Measurements from ENCODE around the gene ETS1.

ETS1 gene

DNA sequence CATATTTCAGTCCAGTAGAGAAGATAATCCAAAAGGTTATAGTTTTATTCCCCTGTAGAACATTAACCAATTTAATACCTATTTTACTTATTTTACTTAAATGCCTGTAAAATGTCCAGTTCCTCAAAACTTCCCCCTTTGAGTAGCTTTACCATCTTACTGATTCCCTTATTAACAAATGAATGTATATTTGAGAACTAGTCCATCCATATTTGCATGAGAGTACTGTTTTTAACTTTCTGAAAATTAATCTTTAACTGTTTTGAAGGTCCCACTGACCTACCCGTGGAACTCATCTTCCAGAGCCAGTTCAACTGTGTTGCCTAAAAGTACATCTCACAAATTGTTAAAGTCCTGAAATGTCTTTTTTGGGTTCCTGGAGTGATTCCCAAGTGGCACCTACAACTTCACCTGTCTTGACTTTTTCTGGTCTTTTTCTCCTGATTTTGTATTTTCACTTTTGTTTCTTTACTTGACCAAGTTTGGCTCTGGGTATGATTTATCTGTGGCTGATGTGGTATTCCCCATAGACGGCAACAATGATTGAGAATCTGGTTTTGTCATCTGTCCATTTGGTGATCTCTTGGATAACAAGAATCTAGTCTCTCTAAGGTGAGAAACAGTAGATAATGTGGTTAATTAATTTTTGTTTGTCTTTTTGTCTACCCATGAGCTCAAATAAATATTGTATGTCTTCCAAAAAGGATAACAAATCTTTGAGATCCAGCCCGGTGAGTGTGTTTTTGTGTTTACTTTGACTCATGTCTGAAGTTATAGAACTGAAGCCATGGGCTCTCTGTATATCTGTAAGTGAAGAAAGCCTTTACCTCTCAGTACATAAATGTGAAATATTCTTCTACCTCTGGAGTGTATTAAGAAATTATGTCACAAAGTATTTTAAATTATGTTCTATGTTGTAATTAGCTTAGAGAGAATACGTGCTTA is 174.2 kb downstream of the ETS1 start:
- TF ChIP-seq TAF1 (IDR thresholded peaks at IDR 0.05; ENCODE audit: low read depth) (no peak), RAD21 (IDR thresholded peaks at IDR 0.05; ENCODE audit: low read depth) (no peak), YY1 (IDR thresholded peaks at IDR 0.05; ENCODE audit: low read depth) (no peak), EGR1 (IDR thresholded peaks at IDR 0.05) (no peak), CEBPB (IDR thresholded peaks at IDR 0.05) (no peak), EP300 (IDR thresholded peaks at IDR 0.05; ENCODE audit: borderline replicate concordance) (no peak), TEAD4 (IDR thresholded peaks at IDR 0.05) (no peak), CREB1 (IDR thresholded peaks at IDR 0.05; ENCODE audit: low read depth) (no peak), NFIC (IDR thresholded peaks at IDR 0.05) (no peak), FOXM1 (IDR thresholded peaks at IDR 0.05; ENCODE audit: borderline replicate concordance, low read depth) (no peak), TCF12 (IDR thresholded peaks at IDR 0.05; ENCODE audit: low read depth) (no peak)
- TF ChIP-seq, protein P1, sequence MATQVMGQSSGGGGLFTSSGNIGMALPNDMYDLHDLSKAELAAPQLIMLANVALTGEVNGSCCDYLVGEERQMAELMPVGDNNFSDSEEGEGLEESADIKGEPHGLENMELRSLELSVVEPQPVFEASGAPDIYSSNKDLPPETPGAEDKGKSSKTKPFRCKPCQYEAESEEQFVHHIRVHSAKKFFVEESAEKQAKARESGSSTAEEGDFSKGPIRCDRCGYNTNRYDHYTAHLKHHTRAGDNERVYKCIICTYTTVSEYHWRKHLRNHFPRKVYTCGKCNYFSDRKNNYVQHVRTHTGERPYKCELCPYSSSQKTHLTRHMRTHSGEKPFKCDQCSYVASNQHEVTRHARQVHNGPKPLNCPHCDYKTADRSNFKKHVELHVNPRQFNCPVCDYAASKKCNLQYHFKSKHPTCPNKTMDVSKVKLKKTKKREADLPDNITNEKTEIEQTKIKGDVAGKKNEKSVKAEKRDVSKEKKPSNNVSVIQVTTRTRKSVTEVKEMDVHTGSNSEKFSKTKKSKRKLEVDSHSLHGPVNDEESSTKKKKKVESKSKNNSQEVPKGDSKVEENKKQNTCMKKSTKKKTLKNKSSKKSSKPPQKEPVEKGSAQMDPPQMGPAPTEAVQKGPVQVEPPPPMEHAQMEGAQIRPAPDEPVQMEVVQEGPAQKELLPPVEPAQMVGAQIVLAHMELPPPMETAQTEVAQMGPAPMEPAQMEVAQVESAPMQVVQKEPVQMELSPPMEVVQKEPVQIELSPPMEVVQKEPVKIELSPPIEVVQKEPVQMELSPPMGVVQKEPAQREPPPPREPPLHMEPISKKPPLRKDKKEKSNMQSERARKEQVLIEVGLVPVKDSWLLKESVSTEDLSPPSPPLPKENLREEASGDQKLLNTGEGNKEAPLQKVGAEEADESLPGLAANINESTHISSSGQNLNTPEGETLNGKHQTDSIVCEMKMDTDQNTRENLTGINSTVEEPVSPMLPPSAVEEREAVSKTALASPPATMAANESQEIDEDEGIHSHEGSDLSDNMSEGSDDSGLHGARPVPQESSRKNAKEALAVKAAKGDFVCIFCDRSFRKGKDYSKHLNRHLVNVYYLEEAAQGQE (IDR thresholded peaks at IDR 0.05; ENCODE audit: low read depth) = no peak
- TF ChIP-seq, protein P2, sequence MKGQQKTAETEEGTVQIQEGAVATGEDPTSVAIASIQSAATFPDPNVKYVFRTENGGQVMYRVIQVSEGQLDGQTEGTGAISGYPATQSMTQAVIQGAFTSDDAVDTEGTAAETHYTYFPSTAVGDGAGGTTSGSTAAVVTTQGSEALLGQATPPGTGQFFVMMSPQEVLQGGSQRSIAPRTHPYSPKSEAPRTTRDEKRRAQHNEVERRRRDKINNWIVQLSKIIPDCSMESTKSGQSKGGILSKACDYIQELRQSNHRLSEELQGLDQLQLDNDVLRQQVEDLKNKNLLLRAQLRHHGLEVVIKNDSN (IDR thresholded peaks at IDR 0.05) = no peak
- TF ChIP-seq, protein P3, sequence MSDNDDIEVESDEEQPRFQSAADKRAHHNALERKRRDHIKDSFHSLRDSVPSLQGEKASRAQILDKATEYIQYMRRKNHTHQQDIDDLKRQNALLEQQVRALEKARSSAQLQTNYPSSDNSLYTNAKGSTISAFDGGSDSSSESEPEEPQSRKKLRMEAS (IDR thresholded peaks at IDR 0.05) = no peak

DNA sequence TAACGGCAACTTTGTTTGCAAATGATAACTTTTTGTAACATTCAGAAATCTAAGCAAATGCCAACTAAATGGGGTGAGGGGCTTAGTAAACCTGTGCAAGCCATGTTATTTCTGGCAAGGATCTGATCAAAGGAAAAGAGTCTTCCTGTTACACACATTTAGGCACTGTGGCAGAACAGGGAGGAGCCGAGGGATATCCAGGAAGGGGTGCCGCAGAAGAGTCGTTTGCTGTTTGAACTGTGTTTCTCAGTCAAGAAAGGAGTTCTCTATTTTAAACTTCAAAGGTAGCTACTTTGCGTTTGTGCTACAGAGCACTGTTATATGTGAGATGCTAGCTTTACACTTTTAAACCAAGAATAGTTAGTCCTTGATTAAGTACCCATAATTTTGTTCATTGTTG is 175.5 kb downstream of the ETS1 start:
- no peak for TF ChIP-seq EGR1 (IDR thresholded peaks at IDR 0.05)
- TF ChIP-seq ZBTB7A (IDR thresholded peaks at IDR 0.05; ENCODE audit: low read depth) = no peak
- no peak for TF ChIP-seq TAF1 (IDR thresholded peaks at IDR 0.05; ENCODE audit: low read depth)
- TF ChIP-seq, protein P2 (IDR thresholded peaks at IDR 0.05) = no peak
- TF ChIP-seq, protein P3 (IDR thresholded peaks at IDR 0.05) = no peak
- TF ChIP-seq CEBPB (IDR thresholded peaks at IDR 0.05) = no peak
- TF ChIP-seq EP300 (IDR thresholded peaks at IDR 0.05; ENCODE audit: borderline replicate concordance) = no peak
- TF ChIP-seq YY1 (IDR thresholded peaks at IDR 0.05; ENCODE audit: low read depth) = no peak
- TF ChIP-seq NFIC (IDR thresholded peaks at IDR 0.05) = no peak
- no peak for TF ChIP-seq RAD21 (IDR thresholded peaks at IDR 0.05; ENCODE audit: low read depth)

DNA sequence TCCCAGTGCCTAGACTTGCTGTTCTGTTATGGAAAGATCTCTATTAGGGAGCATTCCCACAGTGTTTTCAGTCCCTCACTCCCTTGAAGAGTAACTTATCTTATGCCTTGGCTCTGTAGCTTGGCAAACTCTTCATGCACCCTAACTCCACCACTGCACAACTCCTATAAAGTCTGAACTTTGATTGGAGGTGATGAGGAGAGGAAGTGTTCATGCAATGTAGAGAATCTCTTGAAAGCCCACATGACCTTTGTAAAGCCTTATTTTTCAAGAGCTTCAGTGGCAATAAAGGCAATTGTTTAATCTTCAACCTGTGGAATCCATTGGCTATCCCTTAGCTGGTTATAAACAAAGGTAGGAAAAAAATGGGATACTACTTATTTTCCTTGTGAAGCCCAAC is 176.2 kb downstream of the ETS1 start:
- TF ChIP-seq, protein P3 (IDR thresholded peaks at IDR 0.05) = no peak
- TF ChIP-seq, protein P1 (IDR thresholded peaks at IDR 0.05; ENCODE audit: low read depth) = no peak
- TF ChIP-seq EP300 (IDR thresholded peaks at IDR 0.05; ENCODE audit: borderline replicate concordance) = no peak
- TF ChIP-seq RAD21 (IDR thresholded peaks at IDR 0.05; ENCODE audit: low read depth) = no peak
- no peak for TF ChIP-seq YY1 (IDR thresholded peaks at IDR 0.05; ENCODE audit: low read depth)
- no peak for TF ChIP-seq NFIC (IDR thresholded peaks at IDR 0.05)
- no peak for TF ChIP-seq TCF12 (IDR thresholded peaks at IDR 0.05; ENCODE audit: low read depth)
- TF ChIP-seq ZBTB7A (IDR thresholded peaks at IDR 0.05; ENCODE audit: low read depth) = no peak
- no peak for TF ChIP-seq TAF1 (IDR thresholded peaks at IDR 0.05; ENCODE audit: low read depth)
- TF ChIP-seq, protein P2 (IDR thresholded peaks at IDR 0.05) = no peak
- no peak for TF ChIP-seq FOXM1 (IDR thresholded peaks at IDR 0.05; ENCODE audit: borderline replicate concordance, low read depth)
- no peak for TF ChIP-seq TEAD4 (IDR thresholded peaks at IDR 0.05)
- TF ChIP-seq CEBPB (IDR thresholded peaks at IDR 0.05) = no peak
- no peak for TF ChIP-seq EGR1 (IDR thresholded peaks at IDR 0.05)
- no peak for TF ChIP-seq CREB1 (IDR thresholded peaks at IDR 0.05; ENCODE audit: low read depth)

DNA sequence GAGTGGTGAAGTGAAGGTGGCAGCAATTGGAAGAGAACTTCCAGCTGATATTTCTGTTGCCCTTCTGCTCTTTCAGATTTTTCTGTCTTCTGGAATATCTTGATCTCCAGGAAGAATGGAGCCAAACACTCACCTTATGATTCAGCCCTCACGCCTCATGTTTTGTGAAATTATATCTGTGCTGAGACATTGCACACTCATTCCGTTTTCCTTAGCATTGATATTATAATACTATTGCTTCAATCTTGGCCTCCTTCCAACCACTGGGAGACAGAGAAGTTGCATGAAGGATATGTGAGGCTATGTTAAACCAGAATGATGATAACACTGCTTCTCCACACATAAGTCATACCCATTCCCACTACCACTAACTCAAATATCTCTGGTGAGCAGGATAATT is 177.9 kb downstream of the ETS1 start:
- TF ChIP-seq TCF12 (IDR thresholded peaks at IDR 0.05; ENCODE audit: low read depth) (no peak), NFIC (IDR thresholded peaks at IDR 0.05) (no peak)

Data from Ishikawa (cell line).